HG03575 (cell line): Measurements from ENCODE around the gene COL23A1.

ENCODE experiments used
- ATAC-seq: cut with Tn5 transposase; IDR thresholded peaks from one replicate; pipeline ENCODE4 v1.9.1; 2021; ENCODE audit not compliant: unreplicated experiment, insufficient number of reproducible peaks, low FRiP score; ENCODE audit errors: extremely low read depth

The COL23A1 gene

DNA sequence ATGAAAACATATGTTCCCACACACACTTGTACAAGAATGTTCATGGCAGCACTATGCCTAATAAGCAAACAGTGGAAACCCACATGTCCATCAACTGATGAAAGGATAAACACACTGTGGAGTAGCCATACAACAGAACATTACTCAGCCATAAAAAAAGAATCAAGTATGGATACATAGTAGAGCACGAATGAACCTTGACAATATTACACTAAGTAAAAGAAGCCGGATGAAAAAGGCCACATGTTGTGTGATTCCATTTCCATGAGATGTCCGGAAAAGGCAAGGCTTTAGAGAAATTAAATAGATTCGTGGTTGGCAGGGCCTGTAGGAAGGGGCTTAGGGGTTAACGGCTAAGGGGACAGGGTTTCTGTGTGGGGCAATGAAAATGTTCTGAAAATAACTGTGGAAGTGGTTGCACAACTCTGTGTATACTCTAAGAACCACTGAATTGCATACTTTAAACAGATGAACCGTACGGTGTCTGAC is 51.4 kb downstream of the COL23A1 start:
- ATAC-seq = no peak

DNA sequence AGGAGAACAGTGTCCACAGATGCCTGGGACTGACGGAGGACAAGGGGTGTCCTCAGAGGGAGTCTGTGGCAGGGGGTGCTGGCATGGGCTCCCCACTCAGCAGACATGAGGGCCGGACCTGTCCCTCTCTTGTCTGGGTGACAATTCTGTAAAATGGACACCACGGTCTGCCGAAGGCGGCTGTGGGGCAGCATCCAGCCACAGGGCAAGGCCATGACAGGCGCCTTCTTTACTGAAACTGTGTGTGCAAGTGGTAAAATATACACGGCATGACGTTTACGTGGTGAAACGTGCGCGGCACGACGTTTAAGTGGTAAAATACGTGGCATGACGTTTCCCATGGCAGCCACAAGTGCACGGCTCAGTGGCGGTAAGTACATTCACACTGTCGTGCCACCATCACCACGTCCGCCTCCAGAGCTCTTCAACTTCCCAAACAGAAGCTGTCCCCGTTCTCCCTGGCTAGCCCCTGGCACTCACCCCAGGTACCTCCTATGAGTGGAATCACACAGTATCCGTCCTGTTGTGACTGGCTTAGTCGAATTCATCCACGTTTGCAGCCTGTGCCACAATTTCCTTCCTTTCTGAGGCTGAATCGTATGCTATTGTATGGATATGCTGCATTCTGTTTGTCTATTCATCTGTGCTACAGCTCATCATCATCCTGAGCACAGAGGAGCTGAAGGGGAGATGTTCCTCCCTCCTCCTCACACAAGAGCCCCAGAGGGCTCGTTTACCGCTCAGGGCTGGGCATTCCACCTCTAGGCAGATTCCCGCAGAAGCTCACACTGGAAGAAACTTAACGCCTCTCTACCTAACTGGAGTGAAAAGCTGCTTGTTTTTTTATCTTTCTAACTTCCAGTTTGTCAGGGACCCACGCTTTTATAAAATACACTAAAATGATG is 52.5 kb downstream of the COL23A1 start:
- ATAC-seq = no peak

DNA sequence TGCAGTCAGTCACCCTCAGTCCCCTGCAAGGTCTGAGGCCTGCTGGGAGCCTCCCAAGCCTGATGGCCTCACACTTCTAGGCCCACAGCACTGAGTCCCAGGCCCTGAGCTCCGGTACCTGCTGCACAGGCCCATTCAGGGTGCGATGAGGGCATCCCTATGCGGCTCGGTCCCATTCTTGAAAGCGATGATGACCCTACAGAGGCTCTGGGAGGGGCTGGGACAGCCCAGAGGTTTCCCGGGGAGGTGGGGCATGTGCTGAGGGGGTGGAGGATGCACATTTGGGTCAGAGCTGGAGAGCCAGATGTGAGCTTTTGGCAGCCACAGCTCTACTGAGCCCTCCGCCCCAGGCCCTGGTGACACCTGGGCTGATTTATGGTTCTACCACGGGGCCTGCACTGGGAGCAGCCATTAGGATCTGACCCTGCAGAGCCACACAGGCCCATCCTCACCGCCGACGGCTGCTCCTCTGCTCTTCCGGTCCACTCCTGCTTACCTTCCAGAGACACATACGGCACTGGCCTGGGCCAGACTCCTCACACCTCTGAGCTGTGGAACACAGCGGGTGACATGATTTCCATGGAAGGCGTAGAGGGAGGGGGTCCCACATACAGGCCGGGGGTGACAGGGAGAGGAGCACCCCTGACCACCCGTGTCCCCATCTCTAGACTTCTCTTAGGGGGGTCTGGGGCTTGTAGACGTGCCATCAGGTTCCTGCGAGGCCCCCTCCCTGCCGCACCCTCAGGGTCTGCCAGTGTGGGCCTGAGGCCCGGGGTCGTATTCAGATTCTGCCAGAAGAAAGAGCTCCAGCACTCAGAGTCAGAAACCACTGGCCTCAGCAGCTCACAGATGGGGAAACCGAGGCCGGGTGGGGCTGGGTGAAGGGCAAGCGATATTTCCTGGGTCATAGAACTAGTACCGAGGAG is 53.4 kb downstream of the COL23A1 start:
- ATAC-seq = no peak

DNA sequence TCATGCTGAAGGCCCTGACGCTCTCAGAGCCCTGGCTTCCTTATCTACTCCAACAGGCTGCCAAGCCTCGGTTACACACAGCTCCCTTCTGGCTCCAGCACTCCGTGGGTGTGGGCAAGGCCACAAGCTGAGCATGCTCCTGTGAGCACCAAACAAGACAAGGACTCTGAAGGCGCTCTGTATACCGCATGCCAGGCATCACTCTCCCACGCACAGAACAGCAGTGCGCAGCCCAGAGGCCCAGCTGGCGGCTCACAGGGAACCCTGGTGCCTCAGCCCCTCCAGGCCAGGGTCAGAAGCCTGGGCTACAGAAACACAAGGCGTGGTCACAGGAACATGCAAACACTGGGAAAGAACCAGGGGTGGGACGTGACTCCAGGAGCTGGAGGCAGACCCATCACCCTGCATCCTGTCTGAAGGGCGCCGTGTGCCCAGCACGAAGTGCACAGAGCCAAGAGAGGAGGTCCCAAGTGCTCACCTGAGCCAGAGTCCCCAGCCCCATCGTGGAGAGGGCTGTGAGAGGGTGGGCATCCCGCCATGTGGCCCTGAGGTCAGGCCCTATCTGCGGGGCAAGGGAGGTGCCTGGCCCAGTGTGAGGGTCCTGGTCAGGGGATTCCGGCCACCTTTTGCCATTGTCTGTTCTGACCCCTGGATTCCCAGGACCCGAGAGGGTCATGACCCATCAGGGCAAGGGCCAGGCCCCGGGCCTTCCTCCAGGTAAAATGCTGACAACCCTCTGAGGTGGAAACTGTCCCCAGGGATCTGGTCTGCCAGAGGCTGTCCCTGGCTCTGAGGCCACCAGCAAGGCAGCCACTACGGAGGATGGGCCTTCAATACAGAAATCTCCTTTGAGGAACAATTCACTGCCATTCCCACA is 54.7 kb downstream of the COL23A1 start:
- no peak for ATAC-seq

DNA sequence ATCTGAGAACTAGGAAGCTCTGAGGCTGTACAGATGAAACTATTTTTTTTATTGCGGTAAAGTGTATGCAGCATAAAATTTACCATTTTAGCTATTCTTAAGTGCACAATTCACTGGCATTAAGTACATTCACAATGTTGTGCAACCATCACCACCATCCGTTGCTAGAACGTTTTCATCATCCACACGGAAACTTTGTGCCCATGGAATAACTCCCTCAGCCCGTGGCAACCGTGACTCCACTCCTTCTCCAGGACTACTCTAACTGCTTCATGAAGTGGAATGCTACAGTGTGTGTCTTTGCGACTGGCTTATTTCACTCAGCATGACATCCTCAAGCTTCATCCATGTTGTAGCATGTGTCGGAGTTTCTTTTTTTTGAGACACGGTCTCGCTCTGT is 57.1 kb downstream of the COL23A1 start:
- ATAC-seq = no peak

DNA sequence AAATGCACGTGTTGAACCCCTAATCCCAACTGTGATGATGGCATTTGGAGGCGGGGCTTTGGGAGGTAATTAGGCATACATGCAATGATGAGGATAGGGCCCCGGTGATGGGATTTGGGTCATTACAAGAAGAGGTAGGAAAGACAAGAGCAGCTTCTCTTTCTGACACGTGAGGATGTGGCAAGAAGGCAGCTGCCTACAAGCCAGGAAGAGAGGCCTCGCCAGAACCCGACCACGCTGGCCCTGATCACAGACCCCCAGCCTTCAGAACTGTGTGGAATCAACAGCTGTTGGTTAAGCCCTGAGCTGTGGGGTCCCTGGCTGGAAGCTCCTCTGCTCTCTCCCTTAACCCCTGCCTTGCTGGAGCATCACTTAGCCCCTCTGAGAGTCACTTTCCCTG is 57.5 kb downstream of the COL23A1 start:
- ATAC-seq = no peak

DNA sequence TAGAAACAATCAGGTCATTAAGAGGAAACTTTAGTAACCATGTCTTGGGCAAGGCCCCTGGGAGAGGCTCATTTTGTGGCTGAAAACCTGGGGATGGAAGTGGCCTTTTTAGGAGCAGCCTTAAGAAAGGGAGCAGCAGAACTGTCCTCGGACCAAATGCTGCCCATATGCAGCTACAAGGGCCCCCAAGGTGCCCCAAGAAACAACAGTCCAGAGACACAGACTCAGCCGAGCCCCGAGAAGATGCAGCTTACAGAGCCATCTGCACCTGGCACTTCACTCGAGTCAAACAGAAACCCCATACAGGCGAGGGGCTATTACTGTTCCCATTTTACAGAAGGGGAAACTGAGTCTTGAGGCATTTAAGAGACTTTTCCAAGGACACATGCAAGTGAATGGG is 58.0 kb downstream of the COL23A1 start:
- ATAC-seq = no peak

DNA sequence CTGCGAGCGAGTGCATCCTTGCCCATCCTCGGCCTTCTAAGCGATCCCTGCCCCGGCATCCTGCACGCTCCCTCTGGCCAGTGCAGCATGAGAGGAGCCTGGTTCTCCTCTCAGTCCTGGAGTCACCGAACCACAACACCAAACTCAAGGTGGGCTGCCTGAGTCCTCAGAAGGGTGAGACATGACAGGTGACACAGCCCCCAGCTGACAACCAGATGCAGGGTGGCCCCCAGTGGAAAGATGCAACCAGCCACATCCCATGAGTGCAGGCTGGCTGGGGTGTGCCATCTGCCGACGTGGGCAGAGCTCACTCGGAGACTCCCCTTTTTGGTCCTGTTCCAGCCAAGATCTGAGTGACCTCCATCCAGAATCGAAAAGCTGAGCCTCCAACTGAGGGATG is 58.4 kb downstream of the COL23A1 start:
- ATAC-seq = no peak

DNA sequence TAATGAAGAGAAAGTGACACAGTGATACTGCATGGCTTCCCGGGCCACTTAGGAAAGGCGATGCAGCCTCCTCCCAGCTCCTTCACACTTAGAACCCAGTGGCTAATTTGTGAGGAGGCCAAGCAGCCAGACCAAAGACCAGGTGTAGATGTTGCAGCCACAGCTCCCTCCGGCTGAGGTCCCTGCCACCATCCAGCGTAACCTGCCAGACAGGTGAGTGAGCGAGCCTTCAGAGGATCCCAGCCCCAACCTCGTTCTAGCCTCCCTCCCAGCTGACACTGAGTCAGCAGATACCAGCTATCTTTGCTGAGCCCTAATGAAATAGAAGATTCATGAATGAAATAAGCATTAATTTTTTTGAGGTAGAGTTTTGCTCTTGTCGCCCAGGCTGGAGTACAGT is 59.7 kb downstream of the COL23A1 start:
- ATAC-seq = no peak

DNA sequence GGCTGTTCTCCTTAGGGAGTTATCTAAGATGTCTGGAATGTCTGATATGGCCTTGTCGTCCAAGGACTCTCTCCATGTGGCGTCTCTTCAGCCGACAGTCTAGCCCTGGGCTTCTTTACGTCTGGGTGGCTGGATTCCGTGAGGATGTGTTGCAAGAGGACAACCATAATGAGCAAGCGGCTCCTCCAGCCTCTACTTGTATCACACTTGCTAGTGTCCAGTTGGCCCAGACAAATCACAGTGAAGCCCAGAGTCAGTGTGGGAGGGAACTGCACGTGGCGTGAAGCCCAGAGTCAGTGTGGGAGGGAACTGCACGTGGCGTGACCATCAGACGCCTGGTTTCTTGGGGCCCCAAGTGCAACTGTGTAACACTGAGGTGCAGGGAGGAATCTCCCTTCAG is 61.1 kb downstream of the COL23A1 start:
- ATAC-seq = no peak

DNA sequence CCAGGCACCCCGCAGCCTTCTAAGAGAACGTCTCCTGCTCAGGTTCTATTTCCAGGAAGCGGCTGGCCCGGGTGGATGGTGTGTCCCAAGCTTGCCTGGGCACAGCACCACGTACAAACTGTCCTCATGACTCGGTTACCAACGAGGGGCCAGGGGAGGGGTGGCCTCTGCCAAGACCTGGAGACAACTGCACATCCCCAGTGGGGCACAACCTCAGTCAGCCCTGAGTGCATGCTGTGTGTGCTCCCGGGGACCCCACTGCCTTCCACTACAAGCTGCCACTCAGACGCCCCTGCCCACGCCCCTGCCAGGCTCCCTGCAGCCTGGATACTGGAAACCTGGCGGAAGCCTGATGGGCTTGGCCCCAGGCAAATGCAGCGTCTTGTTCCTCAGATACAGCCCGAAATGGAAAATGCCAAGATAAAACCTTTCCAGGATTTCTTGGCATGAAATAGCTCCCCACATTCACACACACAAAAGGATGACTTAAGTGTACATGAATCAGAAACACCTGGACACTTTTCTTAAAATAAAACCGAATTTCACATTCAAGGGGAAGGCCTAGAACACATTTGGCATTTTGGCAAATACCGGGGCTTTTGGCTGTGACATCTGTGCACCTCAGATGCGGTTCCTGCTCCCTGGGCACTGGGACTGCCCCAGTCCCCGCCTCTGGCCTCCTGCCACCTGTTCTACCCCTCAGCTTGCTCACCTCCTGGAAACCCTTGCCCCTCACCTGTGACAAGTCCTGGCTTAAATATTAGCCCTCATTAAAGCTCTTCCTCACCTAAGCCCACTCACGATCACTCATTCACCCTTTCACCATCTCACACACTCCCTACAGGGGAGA is 62.5 kb downstream of the COL23A1 start:
- ATAC-seq = no peak

DNA sequence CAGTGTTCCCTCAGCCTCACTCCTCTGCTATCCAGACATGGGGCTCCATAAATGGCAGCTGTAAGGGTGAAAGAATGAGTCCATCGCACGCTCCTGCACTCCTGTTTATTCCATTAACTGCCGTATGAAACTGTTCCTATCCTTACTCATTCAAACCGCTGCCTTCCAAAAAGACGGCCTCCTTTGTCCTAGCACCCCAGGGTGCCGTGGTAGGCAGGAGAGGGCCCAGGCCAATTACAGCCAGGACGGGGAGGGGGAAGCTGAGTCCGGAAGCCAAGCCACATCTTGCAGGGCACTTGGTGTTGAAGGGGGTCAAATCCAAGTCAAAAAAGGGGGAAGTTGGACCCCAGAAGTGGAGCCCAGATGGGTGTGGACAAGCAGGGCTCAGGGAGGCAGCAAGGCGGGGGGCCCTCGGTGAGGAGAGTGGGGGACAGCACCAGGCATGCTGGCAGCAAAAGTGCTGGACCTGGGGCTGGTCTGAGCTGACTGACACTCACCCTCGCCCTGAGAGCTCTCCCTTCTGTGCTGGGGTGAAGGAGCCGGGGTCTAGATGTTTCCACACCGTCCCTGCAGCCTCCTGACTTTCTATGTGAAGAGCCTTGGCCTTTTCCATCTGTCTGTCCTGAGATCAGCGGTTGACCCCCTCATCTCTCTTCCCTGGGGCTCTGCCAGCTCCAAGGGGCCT is 63.3 kb downstream of the COL23A1 start:
- no peak for ATAC-seq

DNA sequence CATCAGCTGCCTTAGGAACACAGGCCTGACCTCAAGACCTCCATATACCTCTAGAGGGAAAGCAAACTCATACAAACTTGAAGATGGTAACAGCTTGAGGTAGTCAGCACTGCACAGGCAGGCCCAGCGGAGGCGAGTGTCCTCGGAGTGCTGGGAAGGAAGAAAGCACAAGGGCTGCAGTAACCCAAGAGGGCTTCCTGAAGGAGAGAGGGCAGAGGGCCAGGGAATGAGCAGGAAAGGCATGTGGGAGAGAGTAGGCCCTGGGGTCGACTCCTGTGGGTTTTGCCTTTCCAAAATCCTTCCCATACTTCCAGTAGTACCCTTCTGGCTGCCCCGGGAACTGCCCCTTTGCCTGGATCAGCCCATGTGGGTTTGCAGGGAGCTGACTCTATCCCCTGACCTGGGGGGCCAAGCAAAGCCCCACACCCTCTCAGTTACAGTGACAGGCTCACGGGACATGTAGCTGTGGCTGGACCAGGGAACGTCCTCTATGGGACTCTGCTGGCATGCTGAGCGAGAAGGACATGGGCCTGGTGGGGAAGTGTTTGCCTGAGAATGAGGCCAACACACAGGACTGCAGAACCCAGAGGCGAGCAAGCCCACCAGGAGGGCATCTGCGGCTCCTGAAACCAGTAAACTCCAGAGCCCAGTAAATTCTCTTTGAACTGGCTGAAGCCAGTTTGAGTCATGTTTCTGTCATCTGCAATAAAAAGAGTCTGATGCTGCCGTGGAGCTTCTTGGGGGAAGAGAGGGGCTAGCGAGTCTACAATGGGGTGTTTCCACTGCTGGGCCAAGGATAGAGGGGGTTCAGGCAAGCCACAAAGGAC is 64.1 kb downstream of the COL23A1 start:
- ATAC-seq = no peak

DNA sequence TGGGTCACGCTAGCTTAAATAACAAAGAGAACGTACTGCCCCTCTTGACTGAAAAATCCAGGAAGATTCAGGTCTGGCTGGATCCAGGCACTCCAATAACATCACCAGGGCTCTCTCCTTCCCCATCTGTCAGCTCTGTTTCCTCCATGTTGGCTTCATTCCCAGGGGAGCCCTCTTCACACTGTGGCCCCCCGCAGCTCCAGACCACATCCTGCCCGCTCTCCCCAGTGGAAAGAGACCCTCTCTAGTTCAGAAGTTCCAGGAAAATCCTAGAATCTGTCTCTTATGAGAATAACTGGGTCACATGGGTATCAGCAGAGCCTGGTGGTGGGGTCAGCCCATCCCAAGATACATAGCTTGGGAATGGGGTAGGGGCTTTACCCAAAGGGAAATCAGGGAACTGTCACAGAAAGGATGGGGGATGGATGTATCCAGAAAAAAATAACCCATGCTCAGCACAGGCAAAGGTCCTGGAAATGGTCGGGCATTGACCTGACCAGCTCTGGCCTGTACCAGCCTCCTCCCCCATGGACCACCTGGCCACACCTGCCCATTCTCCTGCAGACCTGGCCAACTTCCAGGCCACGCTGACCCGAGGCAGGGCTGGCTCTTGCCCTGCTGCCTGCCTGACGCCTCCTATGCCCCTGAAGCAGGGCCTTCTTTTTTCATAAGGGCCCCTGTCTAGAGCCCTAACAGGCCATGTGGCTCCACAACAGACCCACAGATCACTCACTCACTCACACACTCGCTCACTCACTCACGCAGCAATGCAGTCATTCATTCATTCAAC is 65.9 kb downstream of the COL23A1 start:
- ATAC-seq = no peak

DNA sequence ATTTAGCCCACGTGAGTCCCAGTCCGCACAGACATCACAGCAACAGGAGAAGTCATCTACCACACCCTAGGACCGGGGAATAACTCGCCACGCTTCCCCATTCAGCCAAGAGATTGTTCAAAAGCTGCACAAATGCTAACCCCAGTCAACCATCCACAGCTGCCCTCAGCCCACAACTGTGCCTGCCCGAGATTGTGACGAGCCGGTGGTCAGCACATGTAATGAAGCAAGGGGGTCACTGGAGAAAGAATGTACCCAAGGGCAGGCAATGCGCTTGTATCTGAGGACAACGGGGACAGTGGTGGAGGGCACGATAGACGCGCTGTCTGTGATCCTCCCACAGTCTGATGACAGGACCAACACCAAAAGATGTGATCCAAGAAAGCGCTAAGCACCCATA is 67.8 kb downstream of the COL23A1 start:
- ATAC-seq = no peak

DNA sequence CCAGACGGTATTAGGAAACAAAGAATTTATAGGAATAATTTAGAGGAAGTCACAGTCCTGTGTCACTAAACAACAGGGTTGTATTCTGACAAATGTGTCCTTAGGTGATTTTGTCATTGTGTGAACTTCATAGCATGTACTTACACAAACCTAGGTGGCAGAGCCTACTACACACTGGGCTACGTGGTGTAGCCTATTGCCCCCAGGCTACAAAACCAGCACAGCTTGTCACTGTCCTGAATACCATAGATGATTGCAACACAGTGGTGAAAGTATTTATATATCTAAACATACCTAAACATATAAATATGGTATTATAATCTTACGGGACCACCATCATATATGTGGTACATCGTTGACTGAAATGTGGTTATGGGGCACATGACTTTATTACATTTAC is 69.3 kb downstream of the COL23A1 start:
- ATAC-seq = no peak
